ENCODE data around the gene NAA15. TPM values are rescaled to one million over a fixed set of nuclear protein-coding genes. Genes with fewer than 3 reads are reported as not detected.

The NAA15 gene
- total and polyA plus RNA-seq, 3 donors from 2014 or later = 16.8 to 35.4 (median 33.9) TPM

GRCh38 chr4:139450586-139450985 is 149.3 kb downstream of the NAA15 start:
- H3K27ac ChIP-seq = no peak overlapping the region
- TF ChIP-seq CTCF (IDR thresholded peaks at IDR 0.05) (no peak), POLR2A (IDR thresholded peaks at IDR 0.05) (no peak)
- peaks cover 19% of the 10 kb centered on the region for H3K4me1 ChIP-seq
- no peak overlapping the region for H3K4me3 ChIP-seq
- WGBS, 2 donors = 68 to 92% methylated on average over 2 of the region's 2 CpGs
- H3K9me3 ChIP-seq = no peaks in the 10 kb centered on the region
- no peaks in the 10 kb centered on the region for H3K27me3 ChIP-seq
- H3K36me3 ChIP-seq (ENCODE audit: low read depth, missing control alignments) = no peaks in the 10 kb centered on the region
- no peak for DNase-seq
- intact Hi-C loops (cut with DNase I; ENCODE audit: low total_unique reads) = loop anchor here (10.0 kb wide), 1 partner anchor 156 kb away; no protein-coding TSS in a partner anchor

GRCh38 chr4:139451997-139452396 is 150.7 kb downstream of the NAA15 start:
- 58 to 68% methylated on average over 1 of the region's 1 CpG for WGBS, 2 donors
- no peak for TF ChIP-seq CTCF (IDR thresholded peaks at IDR 0.05)
- no peak for TF ChIP-seq POLR2A (IDR thresholded peaks at IDR 0.05)
- no peak for DNase-seq
- Histone ChIP-seq H3K36me3 (ENCODE audit: low read depth, missing control alignments) (no peaks in the 10 kb centered on the region), H3K4me3 (no peak overlapping the region), H3K27ac (no peak overlapping the region), H3K27me3 (no peaks in the 10 kb centered on the region), H3K4me1 (peaks cover 25% of the 10 kb centered on the region), H3K9me3 (no peaks in the 10 kb centered on the region)
- intact Hi-C loops (cut with DNase I; ENCODE audit: low total_unique reads) = loop anchor here (10.0 kb wide), 1 partner anchor 157 kb away; no protein-coding TSS in a partner anchor

GRCh38 chr4:139453041-139453370 is 151.7 kb downstream of the NAA15 start:
- TF ChIP-seq POLR2A (IDR thresholded peaks at IDR 0.05) = no peak
- peak in 1 of 3 experiments; percentile 29 for TF ChIP-seq CTCF (IDR thresholded peaks at IDR 0.05)
- no peaks in the 10 kb centered on the region for H3K36me3 ChIP-seq (ENCODE audit: low read depth, missing control alignments)
- H3K9me3 ChIP-seq = no peaks in the 10 kb centered on the region
- H3K4me1 ChIP-seq = peaks cover 27% of the 10 kb centered on the region
- intact Hi-C loops (cut with DNase I; ENCODE audit: low total_unique reads) = loop anchor here (10.0 kb wide), 1 partner anchor 158 kb away; no protein-coding TSS in a partner anchor
- peak overlapping the region; percentile 95 to 98 for H3K27ac ChIP-seq
- H3K27me3 ChIP-seq = no peaks in the 10 kb centered on the region
- peak overlapping the region; percentile 92 to 93 for H3K4me3 ChIP-seq
- no peak for DNase-seq
- WGBS, 2 donors = 2 to 4% methylated on average over 5 to 15 of the region's 15 CpGs

- peak overlapping the region; percentile 95 to 98 for H3K27ac ChIP-seq
- 0% methylated on average over 69 of the region's 76 CpGs; no CpG with 5 or more reads in 1 of the 2 donors for WGBS, 2 donors
- intact Hi-C loops (cut with DNase I; ENCODE audit: low total_unique reads) = loop anchor here (10.0 kb wide), 1 partner anchor 159 kb away; no protein-coding TSS in a partner anchor
- peak overlapping the region; percentile 92 to 93 for H3K4me3 ChIP-seq
- peak in 1 of 3 experiments; percentile 10 for TF ChIP-seq CTCF (IDR thresholded peaks at IDR 0.05)
- peak; percentile 21 for TF ChIP-seq POLR2A (IDR thresholded peaks at IDR 0.05)
- no peaks in the 10 kb centered on the region for H3K9me3 ChIP-seq
- H3K36me3 ChIP-seq (ENCODE audit: low read depth, missing control alignments) = no peaks in the 10 kb centered on the region
- peak; percentile 98 for DNase-seq
- peaks cover 29% of the 10 kb centered on the region for H3K4me1 ChIP-seq
- H3K27me3 ChIP-seq = no peaks in the 10 kb centered on the region
Observed at GRCh38 chr4:139453371-139454110, 152.2 kb downstream of the NAA15 start.
